Right lobe of liver (tissue), 4 donors: ENCODE results near the gene ATP6V1F.

Source experiments
- POLR2A ChIP-seq: fragments of 450-650 bp; IDR thresholded peaks from one replicate; pipeline ENCODE4 v1.6.1; 2017; ENCODE audit warnings: antibody characterized with exemption, mild to moderate bottlenecking
- TF ChIP-seq, protein P1 (sequence below), 4 donors: fragments of 200-600 bp in 3 of 4; fragments of 450-650 bp in 1 of 4; IDR thresholded peaks; one replicate each; pipeline versions ENCODE4 v1.5.1 to v1.8.0; 2016 to 2022; ENCODE audit warnings: antibody characterized with exemption in 4 of 4, mild to moderate bottlenecking in 2 of 4
- donor health status: DM: no; HTN: no; CAD: no.
- donor health status: DM: no; HTN: no; CAD: no.
- donor health status: DM: no; HTN: yes; CAD: no.

DNA sequence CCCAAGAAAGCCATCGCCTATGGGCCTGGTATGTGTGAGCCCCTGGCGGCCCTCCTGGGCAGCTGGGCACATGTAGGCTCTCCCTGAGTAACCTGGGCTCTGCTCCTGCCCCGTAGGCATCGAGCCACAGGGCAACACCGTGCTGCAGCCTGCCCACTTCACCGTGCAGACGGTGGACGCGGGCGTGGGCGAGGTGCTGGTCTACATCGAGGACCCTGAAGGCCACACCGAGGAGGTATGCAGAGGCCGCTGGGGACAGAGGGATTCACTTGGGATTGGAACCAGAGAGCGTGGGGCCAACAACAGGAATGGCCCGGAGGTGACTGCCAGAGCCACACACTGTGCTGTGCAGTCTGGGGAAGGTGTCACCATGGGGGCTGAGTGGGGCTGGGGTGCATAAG lies 25.1 kb upstream of the ATP6V1F start:
- TF ChIP-seq, protein P1, sequence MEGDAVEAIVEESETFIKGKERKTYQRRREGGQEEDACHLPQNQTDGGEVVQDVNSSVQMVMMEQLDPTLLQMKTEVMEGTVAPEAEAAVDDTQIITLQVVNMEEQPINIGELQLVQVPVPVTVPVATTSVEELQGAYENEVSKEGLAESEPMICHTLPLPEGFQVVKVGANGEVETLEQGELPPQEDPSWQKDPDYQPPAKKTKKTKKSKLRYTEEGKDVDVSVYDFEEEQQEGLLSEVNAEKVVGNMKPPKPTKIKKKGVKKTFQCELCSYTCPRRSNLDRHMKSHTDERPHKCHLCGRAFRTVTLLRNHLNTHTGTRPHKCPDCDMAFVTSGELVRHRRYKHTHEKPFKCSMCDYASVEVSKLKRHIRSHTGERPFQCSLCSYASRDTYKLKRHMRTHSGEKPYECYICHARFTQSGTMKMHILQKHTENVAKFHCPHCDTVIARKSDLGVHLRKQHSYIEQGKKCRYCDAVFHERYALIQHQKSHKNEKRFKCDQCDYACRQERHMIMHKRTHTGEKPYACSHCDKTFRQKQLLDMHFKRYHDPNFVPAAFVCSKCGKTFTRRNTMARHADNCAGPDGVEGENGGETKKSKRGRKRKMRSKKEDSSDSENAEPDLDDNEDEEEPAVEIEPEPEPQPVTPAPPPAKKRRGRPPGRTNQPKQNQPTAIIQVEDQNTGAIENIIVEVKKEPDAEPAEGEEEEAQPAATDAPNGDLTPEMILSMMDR (IDR thresholded peaks at IDR 0.05): no peak
- no peak for TF ChIP-seq POLR2A
